Brain microvascular endothelial cell (primary cell): ENCODE measurements around the gene KCNA1.
A peak's percentile ranks its signal among the peaks of the same experiment; 100 is the strongest.

ENCODE experiments used
- DNase-seq: peaks from one replicate; pipeline ENCODE4 v3.0.0-alpha.2; 2020
- H3K27ac ChIP-seq: fragments of 250-450 bp; sonication (Bioruptor Pico); 2 replicates; pipeline ENCODE4 v1.5.1; 2020; ENCODE audit warnings: mild to moderate bottlenecking, moderate library complexity
- H3K27me3 ChIP-seq: fragments of 250-450 bp; sonication (Bioruptor Pico); replicated peaks from 2 replicates; pipeline ENCODE4 v1.5.1; 2020; ENCODE audit warnings: mild to moderate bottlenecking
- H3K36me3 ChIP-seq: fragments of 250-450 bp; sonication (Bioruptor Pico); replicated peaks from 2 replicates; pipeline ENCODE4 v1.5.1; 2020; ENCODE audit warnings: mild to moderate bottlenecking
- H3K4me3 ChIP-seq: 2 replicates; pipeline ENCODE4 v1.5.1; 2011; ENCODE audit warnings: low read depth, mild to moderate bottlenecking, control low read depth, low read length, moderate library complexity
- CTCF ChIP-seq: IDR thresholded peaks from 2 replicates; pipeline ENCODE4 v1.5.1; 2011; ENCODE audit warnings: low read depth, mild to moderate bottlenecking, moderate library complexity, low read length, control low read depth, inconsistent platforms; ENCODE audit errors: missing control alignments
- in situ Hi-C: cut with HindIII; loops from 2 replicates; pipeline ENCODE4 v1.10.0; 2017; ENCODE audit warnings: low sequenced_read_pairs, low pct_ligation_motif_present

Gene KCNA1

GRCh38 chr12:4909734-4910501, at the start of gene KCNA1:
KCNA1 (plus strand) TSS chr12:4909905; CDS start chr12:4911379, 1,474 bp downstream.
- Histone ChIP-seq H3K27me3 (peaks cover 40% of the 10 kb centered on the region), H3K36me3 (no peaks in the 10 kb centered on the region), H3K27ac (no peak within 1 kb of the TSS), H3K4me3 (peak within 1 kb of the TSS; percentile 35)
- DNase-seq, result no peak
- in situ Hi-C loops, result no loop called here
- no peak for TF ChIP-seq CTCF

GRCh38 chr12:4860741-4861140, 49.0 kb upstream of the KCNA1 start:
- in situ Hi-C loops, result no loop called here

GRCh38 chr12:4862809-4863208, 46.9 kb upstream of the KCNA1 start:
- TF ChIP-seq CTCF, result no peak
- no peak for DNase-seq
- Histone ChIP-seq H3K36me3 (no peaks in the 10 kb centered on the region), H3K27me3 (no peaks in the 10 kb centered on the region), H3K4me3 (no peak overlapping the region), H3K27ac (no peak overlapping the region)
- in situ Hi-C loops, result no loop called here

More at GRCh38 chr12:4860741-4861140, 49.0 kb upstream of the KCNA1 start:
- H3K36me3 ChIP-seq, result no peaks in the 10 kb centered on the region
- H3K4me3 ChIP-seq, result no peak overlapping the region
- no peak for DNase-seq
- H3K27ac ChIP-seq, result no peak overlapping the region
- no peaks in the 10 kb centered on the region for H3K27me3 ChIP-seq
- no peak for TF ChIP-seq CTCF

- Histone ChIP-seq H3K27ac (no peak overlapping the region), H3K4me3 (no peak overlapping the region), H3K27me3 (no peaks in the 10 kb centered on the region), H3K36me3 (no peaks in the 10 kb centered on the region)
- DNase-seq, result no peak
- in situ Hi-C loops, result no loop called here
- TF ChIP-seq CTCF, result no peak
Measured at GRCh38 chr12:4864575-4864974, 45.1 kb upstream of the KCNA1 start.

- in situ Hi-C loops, result no loop called here
- no peak overlapping the region for H3K27ac ChIP-seq
- no peak for TF ChIP-seq CTCF
- no peaks in the 10 kb centered on the region for H3K27me3 ChIP-seq
- no peaks in the 10 kb centered on the region for H3K36me3 ChIP-seq
- no peak overlapping the region for H3K4me3 ChIP-seq
- no peak for DNase-seq
Measured at GRCh38 chr12:4865246-4865645, 44.5 kb upstream of the KCNA1 start.

- no peak for DNase-seq
- Histone ChIP-seq H3K4me3 (no peak overlapping the region), H3K27me3 (no peaks in the 10 kb centered on the region), H3K36me3 (no peaks in the 10 kb centered on the region), H3K27ac (no peak overlapping the region)
- no peak for TF ChIP-seq CTCF
- in situ Hi-C loops, result no loop called here
Measured at GRCh38 chr12:4866299-4866698, 43.4 kb upstream of the KCNA1 start.
